ENCODE results near the gene CCM2.

Gene CCM2

DNA sequence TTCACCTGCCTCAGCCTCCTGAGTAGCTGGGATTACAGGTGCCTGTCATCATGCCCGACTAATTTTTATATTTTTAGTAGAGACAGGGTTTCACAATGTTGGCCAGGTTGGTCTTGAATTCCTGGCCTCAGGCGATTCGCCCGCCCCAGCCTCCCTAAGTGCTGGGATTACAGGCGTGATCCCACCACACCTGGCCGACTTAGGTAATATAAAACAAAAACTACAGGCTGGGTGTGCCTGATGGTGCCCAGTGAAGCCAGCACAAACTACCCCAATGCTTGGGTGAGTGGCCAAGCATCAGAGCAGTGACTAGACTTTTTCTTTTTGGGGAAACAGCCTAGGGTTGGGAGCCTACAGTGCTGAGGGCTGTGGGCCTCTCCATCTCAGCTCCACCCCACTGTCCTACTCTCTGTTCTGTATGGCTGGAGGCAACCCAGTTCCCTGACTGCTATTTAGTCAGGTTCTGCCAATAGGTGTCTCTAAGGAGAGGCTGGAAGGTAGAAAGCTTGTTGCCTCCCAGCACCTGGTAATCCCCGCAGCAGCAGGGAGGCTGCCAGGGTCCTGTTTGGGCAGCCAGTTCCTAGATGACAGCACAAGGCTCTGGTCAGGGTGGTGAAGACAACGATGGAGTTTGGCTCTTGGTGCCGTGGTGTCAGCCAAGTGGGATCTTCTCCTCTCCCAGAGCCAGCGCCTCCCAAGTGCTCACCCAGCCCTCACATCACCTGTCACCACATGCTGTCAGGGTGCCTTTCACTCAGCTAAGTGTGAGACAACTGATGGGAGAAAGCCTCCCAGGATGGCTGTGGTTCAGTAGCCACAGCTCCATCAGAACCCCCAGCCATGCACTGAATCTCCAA, 99.2 kb downstream of the CCM2 start:
- no peaks in the 10 kb centered on the region for H3K27me3 ChIP-seq (ENCODE audit: insufficient read depth, low read length)
- no peak overlapping the region for H3K4me3 ChIP-seq (ENCODE audit: low read length)
- no peaks in the 10 kb centered on the region for H3K4me1 ChIP-seq (ENCODE audit: insufficient read depth, low read length)
- H3K9ac ChIP-seq (ENCODE audit: low read depth, low read length): no peak overlapping the region
- H3K27ac ChIP-seq (ENCODE audit: low read length): no peak overlapping the region
- H3K36me3 ChIP-seq (ENCODE audit: insufficient read depth, low read depth, low read length): peaks cover 61% of the 10 kb centered on the region
- no peaks in the 10 kb centered on the region for H3K9me3 ChIP-seq (ENCODE audit: insufficient read depth, low read depth, low read length)

- no peaks in the 10 kb centered on the region for H3K4me1 ChIP-seq (ENCODE audit: insufficient read depth, low read length)
- no peak overlapping the region for H3K4me3 ChIP-seq (ENCODE audit: low read length)
- no peaks in the 10 kb centered on the region for H3K27me3 ChIP-seq (ENCODE audit: insufficient read depth, low read length)
- H3K9me3 ChIP-seq (ENCODE audit: insufficient read depth, low read depth, low read length): no peaks in the 10 kb centered on the region
- H3K27ac ChIP-seq (ENCODE audit: low read length): no peak overlapping the region
- peaks cover 70% of the 10 kb centered on the region for H3K36me3 ChIP-seq (ENCODE audit: insufficient read depth, low read depth, low read length)
- H3K9ac ChIP-seq (ENCODE audit: low read depth, low read length): no peak overlapping the region
Measured at GRCh38 chr7:45099891-45100760, 100.1 kb downstream of the CCM2 start.

DNA sequence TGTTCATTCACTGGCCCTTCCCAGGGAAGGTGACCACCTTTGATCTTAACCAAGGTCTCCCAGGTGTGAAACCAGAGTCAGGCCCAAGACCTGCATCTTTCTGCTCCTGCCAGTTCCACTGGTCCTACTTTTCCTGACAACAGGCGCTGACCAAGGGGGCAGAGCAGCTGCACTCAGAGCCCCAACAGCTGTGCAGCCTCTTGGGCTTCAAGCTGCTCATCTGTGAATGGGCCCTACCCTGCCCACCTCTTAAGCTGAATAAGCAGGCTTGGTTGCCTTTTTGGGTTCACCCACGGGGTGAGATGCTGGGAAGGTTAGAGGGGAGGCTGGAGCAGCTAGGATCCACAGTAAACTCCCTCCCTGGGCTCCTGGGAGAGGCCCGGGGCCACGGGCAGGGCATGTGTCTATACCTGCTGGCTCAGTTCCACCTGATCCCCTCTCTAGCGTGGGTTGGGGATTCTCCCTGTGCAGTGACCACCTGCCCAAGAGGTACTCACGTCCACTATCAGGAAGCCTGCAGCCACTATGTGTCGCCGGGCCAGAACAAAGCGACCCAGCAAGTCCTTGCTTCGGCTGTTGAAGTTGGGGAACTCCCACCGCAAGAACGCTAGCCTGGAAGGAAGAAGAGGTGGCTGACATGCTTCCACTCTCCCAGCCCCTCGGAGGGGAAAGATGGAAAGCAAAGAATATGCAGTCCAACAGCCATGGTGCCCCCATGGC, 100.9 kb downstream of the CCM2 start:
- H3K27me3 ChIP-seq (ENCODE audit: insufficient read depth, low read length): no peaks in the 10 kb centered on the region
- no peaks in the 10 kb centered on the region for H3K9me3 ChIP-seq (ENCODE audit: insufficient read depth, low read depth, low read length)
- H3K9ac ChIP-seq (ENCODE audit: low read depth, low read length): no peak overlapping the region
- H3K27ac ChIP-seq (ENCODE audit: low read length): no peak overlapping the region
- no peaks in the 10 kb centered on the region for H3K4me1 ChIP-seq (ENCODE audit: insufficient read depth, low read length)
- H3K36me3 ChIP-seq (ENCODE audit: insufficient read depth, low read depth, low read length): peaks cover 78% of the 10 kb centered on the region
- H3K4me3 ChIP-seq (ENCODE audit: low read length): no peak overlapping the region

GRCh38 chr7:45101748-45102147, 101.7 kb downstream of the CCM2 start:
- Histone ChIP-seq H3K27ac (ENCODE audit: low read length) (no peak overlapping the region), H3K4me1 (ENCODE audit: insufficient read depth, low read length) (no peaks in the 10 kb centered on the region), H3K4me3 (ENCODE audit: low read length) (no peak overlapping the region), H3K9ac (ENCODE audit: low read depth, low read length) (no peak overlapping the region), H3K27me3 (ENCODE audit: insufficient read depth, low read length) (no peaks in the 10 kb centered on the region), H3K9me3 (ENCODE audit: insufficient read depth, low read depth, low read length) (no peaks in the 10 kb centered on the region), H3K36me3 (ENCODE audit: insufficient read depth, low read depth, low read length) (peaks cover 86% of the 10 kb centered on the region)

- no peaks in the 10 kb centered on the region for H3K4me1 ChIP-seq (ENCODE audit: insufficient read depth, low read length)
- H3K9me3 ChIP-seq (ENCODE audit: insufficient read depth, low read depth, low read length): no peaks in the 10 kb centered on the region
- H3K4me3 ChIP-seq (ENCODE audit: low read length): no peak overlapping the region
- H3K36me3 ChIP-seq (ENCODE audit: insufficient read depth, low read depth, low read length): peaks cover 99% of the 10 kb centered on the region
- H3K9ac ChIP-seq (ENCODE audit: low read depth, low read length): no peak overlapping the region
- no peaks in the 10 kb centered on the region for H3K27me3 ChIP-seq (ENCODE audit: insufficient read depth, low read length)
- H3K27ac ChIP-seq (ENCODE audit: low read length): no peak overlapping the region
Measured at GRCh38 chr7:45102785-45103712, 103.0 kb downstream of the CCM2 start.

- Histone ChIP-seq H3K27me3 (ENCODE audit: insufficient read depth, low read length) (no peaks in the 10 kb centered on the region), H3K4me1 (ENCODE audit: insufficient read depth, low read length) (no peaks in the 10 kb centered on the region), H3K9ac (ENCODE audit: low read depth, low read length) (no peak overlapping the region), H3K36me3 (ENCODE audit: insufficient read depth, low read depth, low read length) (peaks cover 100% of the 10 kb centered on the region), H3K27ac (ENCODE audit: low read length) (no peak overlapping the region), H3K4me3 (ENCODE audit: low read length) (no peak overlapping the region), H3K9me3 (ENCODE audit: insufficient read depth, low read depth, low read length) (no peaks in the 10 kb centered on the region)
Measured at GRCh38 chr7:45103958-45104843, 104.2 kb downstream of the CCM2 start.

GRCh38 chr7:45104844-45105587, 105.0 kb downstream of the CCM2 start:
- Histone ChIP-seq H3K4me3 (ENCODE audit: low read length) (no peak overlapping the region), H3K36me3 (ENCODE audit: insufficient read depth, low read depth, low read length) (peaks cover 94% of the 10 kb centered on the region), H3K4me1 (ENCODE audit: insufficient read depth, low read length) (no peaks in the 10 kb centered on the region), H3K9me3 (ENCODE audit: insufficient read depth, low read depth, low read length) (no peaks in the 10 kb centered on the region), H3K27ac (ENCODE audit: low read length) (no peak overlapping the region), H3K27me3 (ENCODE audit: insufficient read depth, low read length) (no peaks in the 10 kb centered on the region), H3K9ac (ENCODE audit: low read depth, low read length) (no peak overlapping the region)

GRCh38 chr7:45105588-45106188, 105.7 kb downstream of the CCM2 start:
- peaks cover 88% of the 10 kb centered on the region for H3K36me3 ChIP-seq (ENCODE audit: insufficient read depth, low read depth, low read length)

DNA sequence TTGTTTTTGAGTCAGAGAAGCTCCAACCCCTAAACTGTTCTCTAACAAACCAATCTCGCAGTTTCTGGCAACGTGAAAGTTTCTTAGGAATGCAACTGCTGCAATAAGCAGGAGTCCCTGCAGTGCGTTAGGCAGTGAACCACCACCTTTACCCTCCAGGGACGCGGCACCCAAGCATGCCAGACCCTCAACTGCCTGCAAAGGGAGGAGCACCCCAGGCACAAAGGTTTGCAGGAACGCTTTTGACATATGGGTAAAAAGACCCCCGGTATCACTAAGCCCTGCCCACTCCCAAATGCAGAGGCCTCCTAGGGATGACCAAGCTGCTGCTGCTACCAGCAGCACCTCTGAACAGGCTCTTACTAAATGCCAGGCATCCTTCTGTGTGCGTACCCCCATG, 106.8 kb downstream of the CCM2 start:
- no peaks in the 10 kb centered on the region for H3K9me3 ChIP-seq (ENCODE audit: insufficient read depth, low read depth, low read length)
- no peak overlapping the region for H3K4me3 ChIP-seq (ENCODE audit: low read length)
- no peaks in the 10 kb centered on the region for H3K27me3 ChIP-seq (ENCODE audit: insufficient read depth, low read length)
- no peaks in the 10 kb centered on the region for H3K4me1 ChIP-seq (ENCODE audit: insufficient read depth, low read length)
- no peak overlapping the region; the same call in 1 of the 2 replicates for H3K9ac ChIP-seq (ENCODE audit: low read depth, low read length)
- H3K36me3 ChIP-seq (ENCODE audit: insufficient read depth, low read depth, low read length): peaks cover 76% of the 10 kb centered on the region
- H3K27ac ChIP-seq (ENCODE audit: low read length): no peak overlapping the region

More at GRCh38 chr7:45105588-45106188, 105.7 kb downstream of the CCM2 start:
- H3K27ac ChIP-seq (ENCODE audit: low read length): no peak overlapping the region
- no peaks in the 10 kb centered on the region for H3K9me3 ChIP-seq (ENCODE audit: insufficient read depth, low read depth, low read length)
- H3K27me3 ChIP-seq (ENCODE audit: insufficient read depth, low read length): no peaks in the 10 kb centered on the region
- no peak overlapping the region for H3K4me3 ChIP-seq (ENCODE audit: low read length)
- no peak overlapping the region for H3K9ac ChIP-seq (ENCODE audit: low read depth, low read length)
- H3K4me1 ChIP-seq (ENCODE audit: insufficient read depth, low read length): no peaks in the 10 kb centered on the region

Data from iPS-20b (cell line).